MM.1S (cell line): ENCODE measurements around the gene KCNK4.

Experiments
- DNase-seq: peaks from one replicate; pipeline ENCODE4 v3.0.0-alpha.2; 2015
- H2AFZ ChIP-seq: fragments of 300-600 bp; sonication (generic); 2 replicates; pipeline ENCODE4 v1.6.0; 2016; ENCODE audit warnings: antibody characterized with exemption, low read length
- H3F3A ChIP-seq: fragments of 300-600 bp; sonication (generic); 2 replicates; pipeline ENCODE4 v1.6.1; 2016; ENCODE audit warnings: mild to moderate bottlenecking, antibody characterized with exemption, low read length, moderate library complexity, mixed read lengths; ENCODE audit not compliant: insufficient read depth
- H3K27ac ChIP-seq: fragments of 300-600 bp; sonication (generic); 2 replicates; pipeline ENCODE4 v1.5.1; 2016; ENCODE audit warnings: mild to moderate bottlenecking, low read length
- H3K27me3 ChIP-seq: fragments of 300-600 bp; sonication (generic); replicated peaks from 2 replicates; pipeline ENCODE4 v1.6.0; 2016; ENCODE audit warnings: low read length; ENCODE audit not compliant: insufficient read depth
- H3K36me3 ChIP-seq: fragments of 300-600 bp; sonication (generic); replicated peaks from 2 replicates; pipeline ENCODE4 v1.6.1; 2016; ENCODE audit warnings: mild to moderate bottlenecking, low read length, mixed read lengths; ENCODE audit not compliant: insufficient read depth
- H3K4me1 ChIP-seq: fragments of 300-600 bp; sonication (generic); 2 replicates; pipeline ENCODE4 v1.6.1; 2016; ENCODE audit warnings: low read length, mixed read lengths
- H3K4me2 ChIP-seq: fragments of 300-600 bp; sonication (generic); 2 replicates; pipeline ENCODE4 v1.6.0; 2016; ENCODE audit warnings: low read depth, low read length
- H3K4me3 ChIP-seq: fragments of 300-600 bp; sonication (generic); 2 replicates; pipeline ENCODE4 v1.5.1; 2016; ENCODE audit warnings: low read length, mixed read lengths
- H3K79me2 ChIP-seq: fragments of 300-600 bp; sonication (generic); 2 replicates; pipeline ENCODE4 v1.6.1; 2016; ENCODE audit warnings: mixed run types, low read length, mixed read lengths
- H3K9ac ChIP-seq: fragments of 300-600 bp; sonication (generic); 2 replicates; pipeline ENCODE4 v1.6.1; 2016; ENCODE audit warnings: low read length, mixed read lengths
- H3K9me2 ChIP-seq: fragments of 300-600 bp; sonication (generic); replicated peaks from 2 replicates; pipeline ENCODE4 v1.6.1; 2016; ENCODE audit warnings: mild to moderate bottlenecking, low read length, mixed read lengths; ENCODE audit not compliant: insufficient read depth
- H3K9me3 ChIP-seq: fragments of 300-600 bp; sonication (generic); replicated peaks from 2 replicates; pipeline ENCODE4 v1.6.1; 2016; ENCODE audit warnings: mild to moderate bottlenecking, low read length, mixed read lengths; ENCODE audit not compliant: insufficient read depth
- H4K20me1 ChIP-seq: fragments of 300-600 bp; sonication (generic); 2 replicates; pipeline ENCODE4 v1.6.1; 2016; ENCODE audit warnings: mild to moderate bottlenecking, low read length, moderate library complexity, mixed read lengths; ENCODE audit not compliant: insufficient read depth
- CTCF ChIP-seq: fragments of 300-600 bp; sonication (generic); IDR thresholded peaks from 2 replicates; pipeline ENCODE4 v1.5.1; 2016; ENCODE audit warnings: antibody characterized with exemption, low read length, mixed read lengths
- EZH2 ChIP-seq: fragments of 300-600 bp; sonication (generic); optimal IDR thresholded peaks from 2 replicates; pipeline ENCODE3; 2017; ENCODE audit warnings: low read depth, mild to moderate bottlenecking, antibody characterized with exemption, low read length, mixed read lengths
- EZH2phosphoT487 ChIP-seq: fragments of 300-600 bp; sonication (generic); IDR thresholded peaks from 2 replicates; pipeline ENCODE4 v1.6.1; 2018; ENCODE audit warnings: antibody characterized with exemption, low read length

The KCNK4 gene

GRCh38 chr11:64268025-64268892, 22.8 kb upstream of the KCNK4 start:
- H3K79me2 ChIP-seq: peaks cover 11% of the 10 kb centered on the region; the same call in 1 of the 2 replicates
- H3K27me3 ChIP-seq: no peaks in the 10 kb centered on the region
- H3K4me1 ChIP-seq: 0 out of 2 replicates have a peak, but pooled peaks cover 5% of the 10 kb centered on the region
- no peaks in the 10 kb centered on the region for H4K20me1 ChIP-seq
- H3K9ac ChIP-seq: peak overlapping the region; percentile 84; the same call in 1 of the 2 replicates
- DNase-seq: no peak
- peak overlapping the region; percentile 83; the same call in 1 of the 2 replicates for H3K27ac ChIP-seq
- no peaks in the 10 kb centered on the region for H3K36me3 ChIP-seq
- TF ChIP-seq EZH2 (no peak), EZH2phosphoT487 (no peak)
- no peaks in the 10 kb centered on the region for H3K9me2 ChIP-seq
- H3K4me2 ChIP-seq: peak overlapping the region; percentile 83
- peak overlapping the region; percentile 80 for H3K4me3 ChIP-seq
- H3K9me3 ChIP-seq: no peaks in the 10 kb centered on the region
- peak overlapping the region; percentile 73; the same call in 1 of the 2 replicates for H2AFZ ChIP-seq
- peaks cover 26% of the 10 kb centered on the region for H3F3A ChIP-seq

GRCh38 chr11:64268893-64269539, 22.1 kb upstream of the KCNK4 start:
- Histone ChIP-seq H3K27ac (peak overlapping the region; percentile 83), H4K20me1 (no peaks in the 10 kb centered on the region), H3K36me3 (no peaks in the 10 kb centered on the region), H2AFZ (peak overlapping the region; percentile 73), H3K4me3 (peak overlapping the region; percentile 80), H3K9ac (peak overlapping the region; percentile 84), H3K9me3 (no peaks in the 10 kb centered on the region), H3K27me3 (no peaks in the 10 kb centered on the region), H3K4me2 (peak overlapping the region; percentile 83), H3F3A (peaks cover 26% of the 10 kb centered on the region), H3K4me1 (0 out of 2 replicates have a peak, but pooled peaks cover 5% of the 10 kb centered on the region), H3K9me2 (no peaks in the 10 kb centered on the region), H3K79me2 (peaks cover 11% of the 10 kb centered on the region; the same call in 1 of the 2 replicates)
- TF ChIP-seq EZH2 (no peak), CTCF (no peak), EZH2phosphoT487 (no peak)
- DNase-seq: peak; percentile 54

GRCh38 chr11:64269540-64270220, 21.4 kb upstream of the KCNK4 start:
- peak overlapping the region; percentile 80 for H3K4me3 ChIP-seq
- H3K27ac ChIP-seq: peak overlapping the region; percentile 83
- 0 out of 2 replicates have a peak, but pooled peaks cover 5% of the 10 kb centered on the region for H3K4me1 ChIP-seq

More at GRCh38 chr11:64269540-64270220, 21.4 kb upstream of the KCNK4 start:
- Histone ChIP-seq H3K4me2 (peak overlapping the region; percentile 83), H4K20me1 (no peaks in the 10 kb centered on the region), H2AFZ (peak overlapping the region; percentile 73), H3K27me3 (no peaks in the 10 kb centered on the region), H3K36me3 (no peaks in the 10 kb centered on the region), H3K9me3 (no peaks in the 10 kb centered on the region), H3K9me2 (no peaks in the 10 kb centered on the region), H3K9ac (peak overlapping the region; percentile 84), H3K79me2 (peaks cover 11% of the 10 kb centered on the region; the same call in 1 of the 2 replicates), H3F3A (peaks cover 26% of the 10 kb centered on the region)
- peak; percentile 99 for DNase-seq
- TF ChIP-seq CTCF: peak; percentile 11; the same call in 1 of the 2 replicates
- no peak for TF ChIP-seq EZH2phosphoT487
- no peak for TF ChIP-seq EZH2
